ENCODE results near the gene MAP2K5.

GRCh38 chr15:67607959-67608637, 65.6 kb downstream of the MAP2K5 start:
- no peak for TF ChIP-seq CTCF (IDR thresholded peaks at IDR 0.05)
- TF ChIP-seq POLR2A (IDR thresholded peaks at IDR 0.05), result no peak

Data from right lobe of liver (tissue), 4 donors.